ENCODE results near the gene DHRS9.
"Not testable (repeated sequence)": the region's sequence is repeated elsewhere in the genome, so short reads cannot be mapped to it uniquely, and the experiment has no call there.

Gene DHRS9

GRCh38 chr2:169038338-169038757, 31.0 kb upstream of the DHRS9 start:
- no peaks in the 10 kb centered on the region for H3K36me3 ChIP-seq (ENCODE audit: control insufficient read depth, insufficient read depth, low read length)
- H3K27ac ChIP-seq (ENCODE audit: insufficient read depth, low read depth, low read length, poor library complexity, severe bottlenecking) = no peak overlapping the region
- no peaks in the 10 kb centered on the region for H3K4me1 ChIP-seq (ENCODE audit: control insufficient read depth, insufficient read depth, low read length)
- H3K9me3 ChIP-seq (ENCODE audit: control insufficient read depth, low read length) = no peaks in the 10 kb centered on the region
- H3K4me3 ChIP-seq (ENCODE audit: insufficient read depth, low read depth, low read length) = no peak overlapping the region
- H3K27me3 ChIP-seq (ENCODE audit: control insufficient read depth, insufficient read depth, low read length, poor library complexity, severe bottlenecking) = no peaks in the 10 kb centered on the region
- 88 to 90% methylated on average over 2 of the region's 2 CpGs for WGBS, 2 experiments

GRCh38 chr2:169039702-169040101, 29.7 kb upstream of the DHRS9 start:
- Histone ChIP-seq H3K36me3 (ENCODE audit: control insufficient read depth, insufficient read depth, low read length) (no peaks in the 10 kb centered on the region), H3K4me3 (ENCODE audit: insufficient read depth, low read depth, low read length) (no peak overlapping the region), H3K27ac (ENCODE audit: insufficient read depth, low read depth, low read length, poor library complexity, severe bottlenecking) (no peak overlapping the region), H3K4me1 (ENCODE audit: control insufficient read depth, insufficient read depth, low read length) (no peaks in the 10 kb centered on the region), H3K27me3 (ENCODE audit: control insufficient read depth, insufficient read depth, low read length, poor library complexity, severe bottlenecking) (no peaks in the 10 kb centered on the region), H3K9me3 (ENCODE audit: control insufficient read depth, low read length) (no peaks in the 10 kb centered on the region)
- WGBS, 2 experiments = 92 to 95% methylated on average over 4 of the region's 4 CpGs

GRCh38 chr2:169041594-169041993, 27.8 kb upstream of the DHRS9 start:
- Histone ChIP-seq H3K4me1 (ENCODE audit: control insufficient read depth, insufficient read depth, low read length) (no peaks in the 10 kb centered on the region), H3K9me3 (ENCODE audit: control insufficient read depth, low read length) (no peaks in the 10 kb centered on the region), H3K27ac (ENCODE audit: insufficient read depth, low read depth, low read length, poor library complexity, severe bottlenecking) (no peak overlapping the region), H3K4me3 (ENCODE audit: insufficient read depth, low read depth, low read length) (no peak overlapping the region), H3K27me3 (ENCODE audit: control insufficient read depth, insufficient read depth, low read length, poor library complexity, severe bottlenecking) (no peaks in the 10 kb centered on the region), H3K36me3 (ENCODE audit: control insufficient read depth, insufficient read depth, low read length) (no peaks in the 10 kb centered on the region)
- WGBS, 2 experiments = no CpG with 5 or more reads among the region's 1 CpG

- Histone ChIP-seq H3K4me3 (ENCODE audit: insufficient read depth, low read depth, low read length) (no peak overlapping the region), H3K27ac (ENCODE audit: insufficient read depth, low read depth, low read length, poor library complexity, severe bottlenecking) (no peak overlapping the region), H3K36me3 (ENCODE audit: control insufficient read depth, insufficient read depth, low read length) (no peaks in the 10 kb centered on the region), H3K9me3 (ENCODE audit: control insufficient read depth, low read length) (no peaks in the 10 kb centered on the region), H3K27me3 (ENCODE audit: control insufficient read depth, insufficient read depth, low read length, poor library complexity, severe bottlenecking) (no peaks in the 10 kb centered on the region), H3K4me1 (ENCODE audit: control insufficient read depth, insufficient read depth, low read length) (no peaks in the 10 kb centered on the region)
- WGBS, 2 experiments = 100% methylated on average over 1 of the region's 1 CpG
These were observed 26.5 kb upstream of the DHRS9 start for GRCh38 chr2:169042856-169043255.

GRCh38 chr2:169046440-169047151, 22.8 kb upstream of the DHRS9 start:
- no peaks in the 10 kb centered on the region for H3K4me1 ChIP-seq (ENCODE audit: control insufficient read depth, insufficient read depth, low read length)
- no peaks in the 10 kb centered on the region for H3K27me3 ChIP-seq (ENCODE audit: control insufficient read depth, insufficient read depth, low read length, poor library complexity, severe bottlenecking)
- H3K4me3 ChIP-seq (ENCODE audit: insufficient read depth, low read depth, low read length) = no peak overlapping the region
- WGBS, 2 experiments = 88 to 96% methylated on average over 4 of the region's 4 CpGs
- no peaks in the 10 kb centered on the region for H3K36me3 ChIP-seq (ENCODE audit: control insufficient read depth, insufficient read depth, low read length)
- H3K27ac ChIP-seq (ENCODE audit: insufficient read depth, low read depth, low read length, poor library complexity, severe bottlenecking) = no peak overlapping the region
- no peaks in the 10 kb centered on the region for H3K9me3 ChIP-seq (ENCODE audit: control insufficient read depth, low read length)

GRCh38 chr2:169047256-169048250, 21.8 kb upstream of the DHRS9 start:
- H3K4me3 ChIP-seq (ENCODE audit: insufficient read depth, low read depth, low read length) = no peak overlapping the region
- H3K27me3 ChIP-seq (ENCODE audit: control insufficient read depth, insufficient read depth, low read length, poor library complexity, severe bottlenecking) = no peaks in the 10 kb centered on the region
- H3K9me3 ChIP-seq (ENCODE audit: control insufficient read depth, low read length) = no peaks in the 10 kb centered on the region
- WGBS, 2 experiments = 95% methylated on average over 2 of the region's 2 CpGs
- H3K27ac ChIP-seq (ENCODE audit: insufficient read depth, low read depth, low read length, poor library complexity, severe bottlenecking) = no peak overlapping the region
- H3K4me1 ChIP-seq (ENCODE audit: control insufficient read depth, insufficient read depth, low read length) = no peaks in the 10 kb centered on the region
- no peaks in the 10 kb centered on the region for H3K36me3 ChIP-seq (ENCODE audit: control insufficient read depth, insufficient read depth, low read length)

- Histone ChIP-seq H3K9me3 (ENCODE audit: control insufficient read depth, low read length) (no peaks in the 10 kb centered on the region), H3K36me3 (ENCODE audit: control insufficient read depth, insufficient read depth, low read length) (no peaks in the 10 kb centered on the region), H3K4me3 (ENCODE audit: insufficient read depth, low read depth, low read length) (no peak overlapping the region), H3K4me1 (ENCODE audit: control insufficient read depth, insufficient read depth, low read length) (no peaks in the 10 kb centered on the region), H3K27me3 (ENCODE audit: control insufficient read depth, insufficient read depth, low read length, poor library complexity, severe bottlenecking) (no peaks in the 10 kb centered on the region), H3K27ac (ENCODE audit: insufficient read depth, low read depth, low read length, poor library complexity, severe bottlenecking) (no peak overlapping the region)
- WGBS, 2 experiments = 90 to 91% methylated on average over 1 to 3 of the region's 3 CpGs
These were observed 20.2 kb upstream of the DHRS9 start for GRCh38 chr2:169049142-169049541.

GRCh38 chr2:169050476-169051240, 18.7 kb upstream of the DHRS9 start:
- Histone ChIP-seq H3K9me3 (ENCODE audit: control insufficient read depth, low read length) (no peaks in the 10 kb centered on the region), H3K27ac (ENCODE audit: insufficient read depth, low read depth, low read length, poor library complexity, severe bottlenecking) (no peak overlapping the region), H3K4me3 (ENCODE audit: insufficient read depth, low read depth, low read length) (no peak overlapping the region), H3K27me3 (ENCODE audit: control insufficient read depth, insufficient read depth, low read length, poor library complexity, severe bottlenecking) (no peaks in the 10 kb centered on the region), H3K4me1 (ENCODE audit: control insufficient read depth, insufficient read depth, low read length) (no peaks in the 10 kb centered on the region), H3K36me3 (ENCODE audit: control insufficient read depth, insufficient read depth, low read length) (no peaks in the 10 kb centered on the region)
- 95 to 97% methylated on average over 5 of the region's 5 CpGs for WGBS, 2 experiments

- not testable (repeated sequence) for H3K36me3 ChIP-seq (ENCODE audit: control insufficient read depth, insufficient read depth, low read length); H3K27me3 ChIP-seq (ENCODE audit: control insufficient read depth, insufficient read depth, low read length, poor library complexity, severe bottlenecking); H3K9me3 ChIP-seq (ENCODE audit: control insufficient read depth, low read length); H3K27ac ChIP-seq (ENCODE audit: insufficient read depth, low read depth, low read length, poor library complexity, severe bottlenecking); H3K4me1 ChIP-seq (ENCODE audit: control insufficient read depth, insufficient read depth, low read length); H3K4me3 ChIP-seq (ENCODE audit: insufficient read depth, low read depth, low read length)
- 91 to 93% methylated on average over 2 of the region's 2 CpGs for WGBS, 2 experiments
These were observed 14.8 kb upstream of the DHRS9 start for GRCh38 chr2:169054575-169054974.

- 95 to 96% methylated on average over 13 to 16 of the region's 17 CpGs for WGBS, 2 experiments
These were observed 5.2 kb upstream of the DHRS9 start for GRCh38 chr2:169064199-169064598.

More at GRCh38 chr2:169064199-169064598, 5.2 kb upstream of the DHRS9 start:
- H3K27me3 ChIP-seq (ENCODE audit: control insufficient read depth, insufficient read depth, low read length, poor library complexity, severe bottlenecking); H3K4me1 ChIP-seq (ENCODE audit: control insufficient read depth, insufficient read depth, low read length); H3K4me3 ChIP-seq (ENCODE audit: insufficient read depth, low read depth, low read length); H3K27ac ChIP-seq (ENCODE audit: insufficient read depth, low read depth, low read length, poor library complexity, severe bottlenecking); H3K36me3 ChIP-seq (ENCODE audit: control insufficient read depth, insufficient read depth, low read length); H3K9me3 ChIP-seq (ENCODE audit: control insufficient read depth, low read length): not testable (repeated sequence)

All from ectodermal cell (in vitro differentiated cells).